GM12891 (cell line): ENCODE data around the gene SMYD1.

Experiments
- PAX5 ChIP-seq: IDR thresholded peaks from 2 replicates; pipeline ENCODE4 v1.6.1; 2011; ENCODE audit warnings: low read length, moderate library complexity, mild to moderate bottlenecking; ENCODE audit not compliant: insufficient read depth, severe bottlenecking
- POLR2A ChIP-seq: IDR thresholded peaks from 2 replicates; pipeline ENCODE4 v1.6.1; 2011; ENCODE audit warnings: low read depth, low read length, control low read depth
- TAF1 ChIP-seq: IDR thresholded peaks from 2 replicates; pipeline ENCODE4 v1.6.1; 2011; ENCODE audit warnings: low read depth, low read length, control low read depth

GRCh38 chr2:88074854-88075292 is 7.2 kb downstream of the SMYD1 start:
- no peak for TF ChIP-seq POLR2A
- no peak for TF ChIP-seq TAF1
- TF ChIP-seq PAX5: no peak
